GM23338 (cell line): ENCODE results near the gene RASGRP3.

Source experiments
- CREB1 ChIP-seq: fragments of 250-450 bp; sonication (Bioruptor Pico); IDR thresholded peaks from 2 replicates; pipeline ENCODE4 v1.5.0; 2020; ENCODE audit warnings: low read depth, mild to moderate bottlenecking, moderate library complexity
- EZH2 ChIP-seq: fragments of 200-600 bp; sonication (generic); IDR thresholded peaks from one replicate; pipeline ENCODE4 v1.8.0; 2017; ENCODE audit warnings: antibody characterized with exemption, mild to moderate bottlenecking, low read depth; ENCODE audit not compliant: unreplicated experiment
- POLR2AphosphoS5 ChIP-seq: IDR thresholded peaks from 2 replicates; pipeline ENCODE4 v1.6.1; 2016; ENCODE audit warnings: antibody characterized with exemption, low read depth
- ZNF114 ChIP-seq: fragments of 250-450 bp; sonication (Bioruptor Pico); IDR thresholded peaks from 2 replicates; pipeline ENCODE4 v1.5.0; 2020; ENCODE audit warnings: mild to moderate bottlenecking, moderate library complexity
- TF ChIP-seq, protein P1 (sequence below), 2 experiments: fragments of 200-600 bp in 1 of 2; sonication (generic) in 1 of 2; conservative IDR thresholded peaks; 2 replicates each; pipeline versions ENCODE4 v1.5.1 to v1.6.1; 2016 to 2017; ENCODE audit warnings: antibody characterized with exemption in 2 of 2, low read depth in 2 of 2, mild to moderate bottlenecking in 2 of 2, moderate library complexity in 1 of 2

DNA sequence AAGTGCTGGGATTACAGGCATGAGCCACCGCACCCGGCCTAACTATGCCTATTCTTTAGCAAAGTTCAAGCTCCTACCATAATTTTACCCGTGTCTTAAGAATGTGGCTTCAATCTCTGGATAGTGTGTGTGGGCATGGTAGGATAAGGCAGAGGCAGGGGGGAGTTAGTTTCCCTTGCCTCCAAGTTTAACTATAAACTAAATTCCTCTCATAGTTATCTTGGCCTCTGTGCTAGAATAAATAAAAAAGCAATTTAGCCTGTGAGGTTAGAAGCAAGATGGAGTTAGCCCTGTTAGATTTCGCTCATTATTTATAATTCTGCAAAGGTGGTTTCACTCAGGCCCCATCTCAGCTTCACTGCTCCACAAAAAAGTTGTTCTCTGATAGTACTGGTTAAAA is 129.7 kb downstream of the RASGRP3 start:
- TF ChIP-seq, protein P1, sequence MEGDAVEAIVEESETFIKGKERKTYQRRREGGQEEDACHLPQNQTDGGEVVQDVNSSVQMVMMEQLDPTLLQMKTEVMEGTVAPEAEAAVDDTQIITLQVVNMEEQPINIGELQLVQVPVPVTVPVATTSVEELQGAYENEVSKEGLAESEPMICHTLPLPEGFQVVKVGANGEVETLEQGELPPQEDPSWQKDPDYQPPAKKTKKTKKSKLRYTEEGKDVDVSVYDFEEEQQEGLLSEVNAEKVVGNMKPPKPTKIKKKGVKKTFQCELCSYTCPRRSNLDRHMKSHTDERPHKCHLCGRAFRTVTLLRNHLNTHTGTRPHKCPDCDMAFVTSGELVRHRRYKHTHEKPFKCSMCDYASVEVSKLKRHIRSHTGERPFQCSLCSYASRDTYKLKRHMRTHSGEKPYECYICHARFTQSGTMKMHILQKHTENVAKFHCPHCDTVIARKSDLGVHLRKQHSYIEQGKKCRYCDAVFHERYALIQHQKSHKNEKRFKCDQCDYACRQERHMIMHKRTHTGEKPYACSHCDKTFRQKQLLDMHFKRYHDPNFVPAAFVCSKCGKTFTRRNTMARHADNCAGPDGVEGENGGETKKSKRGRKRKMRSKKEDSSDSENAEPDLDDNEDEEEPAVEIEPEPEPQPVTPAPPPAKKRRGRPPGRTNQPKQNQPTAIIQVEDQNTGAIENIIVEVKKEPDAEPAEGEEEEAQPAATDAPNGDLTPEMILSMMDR (conservative IDR thresholded peaks at IDR 0.05; ENCODE audit: low read depth in 2 of 2): no peak
- TF ChIP-seq ZNF114: no peak
- no peak for TF ChIP-seq EZH2
- TF ChIP-seq CREB1 (CRISPR knock-in tag): no peak
- TF ChIP-seq POLR2AphosphoS5: no peak
